IPS DF 6.9 (cell line): ENCODE results near the gene SEC14L5.

ENCODE experiments used
- DNase-seq: peaks from one replicate; pipeline ENCODE4 v3.0.0-alpha.2; 2013; ENCODE audit warnings: low read depth, low spot score
- H3K27ac ChIP-seq: one replicate; pipeline ENCODE4 v1.5.1; 2013; ENCODE audit warnings: low read length, control low read depth
- H3K27me3 ChIP-seq: 2 replicates; pipeline ENCODE4 v1.6.1; 2013; ENCODE audit warnings: mild to moderate bottlenecking, low read length; ENCODE audit not compliant: control insufficient read depth, insufficient read depth
- H3K36me3 ChIP-seq: 2 replicates; pipeline ENCODE4 v1.6.1; 2013; ENCODE audit warnings: low read length; ENCODE audit not compliant: control insufficient read depth, insufficient read depth
- H3K4me1 ChIP-seq: 2 replicates; pipeline ENCODE4 v1.6.1; 2013; ENCODE audit warnings: low read length; ENCODE audit not compliant: control insufficient read depth, insufficient read depth
- H3K4me3 ChIP-seq: 2 replicates; pipeline ENCODE4 v1.5.1; 2013; ENCODE audit warnings: mild to moderate bottlenecking, low read length
- H3K9me3 ChIP-seq: 2 replicates; pipeline ENCODE4 v1.6.1; 2013; ENCODE audit warnings: low read length, inconsistent platforms; ENCODE audit not compliant: control insufficient read depth, insufficient read depth
- WGBS: extraction: QIAGEN DNeasy Blood & Tissue Kit; methylation state at CpG from one replicate; pipeline ENCODE4 v1.1.7; 2013; ENCODE audit warnings: mixed read lengths, missing lambda C conversion rate; ENCODE audit not compliant: insufficient read length, insufficient coverage; 5-methylcytosine and 5-hydroxymethylcytosine counted together

Gene SEC14L5

GRCh38 chr16:4957720-4958509, at the start of gene SEC14L5:
TSS of gene SEC14L5 (plus strand) at chr16:4958330. CDS start at chr16:4959324, 994 bp downstream.
- Histone ChIP-seq H3K36me3 (no peaks in the 10 kb centered on the region), H3K27me3 (no peaks in the 10 kb centered on the region), H3K27ac (no peak within 1 kb of the TSS), H3K4me1 (peaks cover 4% of the 10 kb centered on the region; the same call in 1 of the 2 replicates), H3K4me3 (peak within 1 kb of the TSS; percentile 66; the same call in 1 of the 2 replicates), H3K9me3 (no peaks in the 10 kb centered on the region)
- DNase-seq = peak; percentile 98
- no CpG with 5 or more reads among the region's 56 CpGs for WGBS

- no peak overlapping the region for H3K4me3 ChIP-seq
- no peaks in the 10 kb centered on the region for H3K9me3 ChIP-seq
- H3K36me3 ChIP-seq = no peaks in the 10 kb centered on the region
- H3K27me3 ChIP-seq = no peaks in the 10 kb centered on the region
- no peak overlapping the region for H3K27ac ChIP-seq
- WGBS = no CpG with 5 or more reads among the region's 5 CpGs
- H3K4me1 ChIP-seq = no peaks in the 10 kb centered on the region
- no peak for DNase-seq
Observed at GRCh38 chr16:4908854-4909401, 49.2 kb upstream of the SEC14L5 start.

- H3K27ac ChIP-seq = no peak overlapping the region
- H3K36me3 ChIP-seq = no peaks in the 10 kb centered on the region
- no peaks in the 10 kb centered on the region for H3K9me3 ChIP-seq
- WGBS = no CpG with 5 or more reads among the region's 7 CpGs
- DNase-seq = no peak
- no peak overlapping the region for H3K4me3 ChIP-seq
- no peaks in the 10 kb centered on the region for H3K4me1 ChIP-seq
- no peaks in the 10 kb centered on the region for H3K27me3 ChIP-seq
Observed at GRCh38 chr16:4909825-4910224, 48.3 kb upstream of the SEC14L5 start.

GRCh38 chr16:4910828-4911227, 47.3 kb upstream of the SEC14L5 start:
- Histone ChIP-seq H3K27me3 (no peaks in the 10 kb centered on the region), H3K4me3 (no peak overlapping the region), H3K36me3 (no peaks in the 10 kb centered on the region), H3K4me1 (no peaks in the 10 kb centered on the region), H3K27ac (no peak overlapping the region), H3K9me3 (no peaks in the 10 kb centered on the region)
- DNase-seq = no peak
- WGBS = no CpG with 5 or more reads among the region's 12 CpGs

- Histone ChIP-seq H3K27ac (no peak overlapping the region), H3K4me1 (no peaks in the 10 kb centered on the region), H3K27me3 (no peaks in the 10 kb centered on the region), H3K4me3 (no peak overlapping the region), H3K36me3 (no peaks in the 10 kb centered on the region), H3K9me3 (no peaks in the 10 kb centered on the region)
- WGBS = no CpG with 5 or more reads among the region's 6 CpGs
- DNase-seq = no peak
Observed at GRCh38 chr16:4911970-4912386, 46.2 kb upstream of the SEC14L5 start.

GRCh38 chr16:4913130-4913773, 44.9 kb upstream of the SEC14L5 start:
- no CpG with 5 or more reads among the region's 7 CpGs for WGBS
- Histone ChIP-seq H3K4me3 (no peak overlapping the region), H3K4me1 (no peaks in the 10 kb centered on the region), H3K36me3 (no peaks in the 10 kb centered on the region), H3K9me3 (no peaks in the 10 kb centered on the region), H3K27ac (no peak overlapping the region), H3K27me3 (no peaks in the 10 kb centered on the region)
- DNase-seq = no peak

GRCh38 chr16:4913774-4914525, 44.2 kb upstream of the SEC14L5 start:
- no CpG with 5 or more reads among the region's 15 CpGs for WGBS
- Histone ChIP-seq H3K27me3 (no peaks in the 10 kb centered on the region), H3K4me3 (no peak overlapping the region), H3K36me3 (no peaks in the 10 kb centered on the region), H3K27ac (no peak overlapping the region), H3K9me3 (no peaks in the 10 kb centered on the region), H3K4me1 (peaks cover 4% of the 10 kb centered on the region)
- DNase-seq = no peak

- no peak overlapping the region for H3K27ac ChIP-seq
Observed at GRCh38 chr16:4914528-4915225, 43.5 kb upstream of the SEC14L5 start.

GRCh38 chr16:4915226-4915761, 42.8 kb upstream of the SEC14L5 start:
- Histone ChIP-seq H3K27me3 (no peaks in the 10 kb centered on the region), H3K27ac (no peak overlapping the region), H3K36me3 (no peaks in the 10 kb centered on the region), H3K4me1 (peaks cover 4% of the 10 kb centered on the region), H3K4me3 (no peak overlapping the region), H3K9me3 (no peaks in the 10 kb centered on the region)
- DNase-seq = no peak
- WGBS = no CpG with 5 or more reads among the region's 11 CpGs

More at GRCh38 chr16:4914528-4915225, 43.5 kb upstream of the SEC14L5 start:
- H3K4me1 ChIP-seq = peaks cover 4% of the 10 kb centered on the region
- H3K36me3 ChIP-seq = no peaks in the 10 kb centered on the region
- no peaks in the 10 kb centered on the region for H3K27me3 ChIP-seq
- no peaks in the 10 kb centered on the region for H3K9me3 ChIP-seq
- DNase-seq = no peak
- H3K4me3 ChIP-seq = no peak overlapping the region
- no CpG with 5 or more reads among the region's 7 CpGs for WGBS
